ENCODE data around the gene KMT2C. TPM values are rescaled to one million over a fixed set of nuclear protein-coding genes. Genes with fewer than 3 reads are reported as not detected.

The KMT2C gene
- total and polyA plus RNA-seq, 7 experiments from 2014 or later: 17.0 to 152 (median 109) TPM

GRCh38 chr7:152335900-152336571 lies 99.8 kb downstream of the KMT2C start:
- POLR2A ChIA-PET: interaction anchor here (1.0 to 1.2 kb wide), 3 partner anchors 21 to 370 kb away, joined by 3 to 4 read pairs (median 3); no protein-coding TSS in a partner anchor
- H3K36me3 ChIP-seq (ENCODE audit: control insufficient read depth in 2 of 3, insufficient read depth in 3 of 3, low read length in 3 of 3): no peaks in the 10 kb centered on the region
- peak overlapping the region; percentile 55 for H3K27ac ChIP-seq (ENCODE audit: low read depth, low read length)
- peak overlapping the region; percentile 39 to 88 (median 81) for H3K27ac Mint-ChIP-seq
- ATAC-seq: peak; percentile 42
- H3K4me3 Mint-ChIP-seq: peak overlapping the region; percentile 3 to 88 (median 81)
- H3K36me3 Mint-ChIP-seq: peaks cover 0 to 5% (median 0%) of the 10 kb centered on the region in 5 donors
- peak in 4 of 9 donors; percentile 20 to 36 (median 24) for DNase-seq
- no peaks in the 10 kb centered on the region for H3K27me3 Mint-ChIP-seq
- peaks cover 38 to 81% (median 65%) of the 10 kb centered on the region in 7 donors for H3K4me1 Mint-ChIP-seq
- H3K27me3 ChIP-seq (ENCODE audit: control insufficient read depth in 2 of 2, insufficient read depth in 2 of 2, low read length in 2 of 2): no peaks in the 10 kb centered on the region
- H3K4me3 ChIP-seq (ENCODE audit: low read length): peak overlapping the region; percentile 27
- intact Hi-C loops (cut with micrococcal nuclease): loop anchor here (1.0 to 5.0 kb wide), 10 partner anchors 97 to 486 kb away; no protein-coding TSS in a partner anchor
- H3K9me3 ChIP-seq (ENCODE audit: control insufficient read depth in 2 of 3, low read length in 3 of 3): no peaks in the 10 kb centered on the region
- no peaks in the 10 kb centered on the region for H3K9me3 Mint-ChIP-seq
- peaks cover 15 to 19% of the 10 kb centered on the region in 2 donors for H3K4me1 ChIP-seq (ENCODE audit: control insufficient read depth in 2 of 2, insufficient read depth in 2 of 2, low read length in 2 of 2)
- CTCF ChIA-PET: interaction anchor here (0.8 to 3.9 kb wide), 4 partner anchors 175 to 375 kb away, joined by 3 to 17 read pairs (median 6); no protein-coding TSS in a partner anchor

DNA sequence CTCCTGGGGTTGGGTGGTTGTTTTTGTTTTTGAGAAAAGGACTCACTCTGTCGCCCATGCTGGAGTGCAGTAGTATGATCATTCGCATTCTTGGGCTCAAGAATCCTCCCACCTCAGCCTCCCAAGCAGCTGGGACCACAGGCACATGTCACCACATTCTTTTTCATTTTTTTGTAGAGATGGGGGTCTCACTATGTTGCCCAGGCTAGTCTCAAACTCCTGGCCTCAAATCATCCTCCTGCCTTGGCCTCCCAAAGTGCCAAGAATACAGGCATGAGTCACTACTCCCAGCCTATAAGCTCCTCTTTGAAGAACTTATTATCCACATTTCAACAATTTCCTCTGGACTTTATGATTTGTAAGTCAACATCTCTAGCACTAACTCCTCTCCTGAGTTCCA lies 102.7 kb downstream of the KMT2C start:
- H3K9me3 Mint-ChIP-seq: no peaks in the 10 kb centered on the region
- intact Hi-C loops (cut with micrococcal nuclease): no loop called here
- peaks cover 15 to 19% of the 10 kb centered on the region in 2 donors for H3K4me1 ChIP-seq (ENCODE audit: control insufficient read depth in 2 of 2, insufficient read depth in 2 of 2, low read length in 2 of 2)
- ChIA-PET POLR2A (no interaction called here), CTCF (no interaction called here)
- no peaks in the 10 kb centered on the region for H3K9me3 ChIP-seq (ENCODE audit: control insufficient read depth in 2 of 3, low read length in 3 of 3)
- no peak for ATAC-seq
- H3K36me3 Mint-ChIP-seq: peaks cover 11 to 20% (median 17%) of the 10 kb centered on the region in 5 donors
- DNase-seq: no peak
- peaks cover 0 to 20% (median 6%) of the 10 kb centered on the region in 3 experiments for H3K36me3 ChIP-seq (ENCODE audit: control insufficient read depth in 2 of 3, insufficient read depth in 3 of 3, low read length in 3 of 3)
- H3K27ac ChIP-seq (ENCODE audit: low read depth, low read length): no peak overlapping the region
- H3K27me3 ChIP-seq (ENCODE audit: control insufficient read depth in 2 of 2, insufficient read depth in 2 of 2, low read length in 2 of 2): no peaks in the 10 kb centered on the region
- no peak overlapping the region for H3K4me3 ChIP-seq (ENCODE audit: low read length)
- peak overlapping the region in 1 of 10 donors; percentile 4 for H3K4me3 Mint-ChIP-seq
- H3K27me3 Mint-ChIP-seq: no peaks in the 10 kb centered on the region
- peak overlapping the region in 4 of 9 donors; percentile 7 to 40 (median 20) for H3K27ac Mint-ChIP-seq
- peaks cover 36 to 79% (median 72%) of the 10 kb centered on the region in 7 donors for H3K4me1 Mint-ChIP-seq

DNA sequence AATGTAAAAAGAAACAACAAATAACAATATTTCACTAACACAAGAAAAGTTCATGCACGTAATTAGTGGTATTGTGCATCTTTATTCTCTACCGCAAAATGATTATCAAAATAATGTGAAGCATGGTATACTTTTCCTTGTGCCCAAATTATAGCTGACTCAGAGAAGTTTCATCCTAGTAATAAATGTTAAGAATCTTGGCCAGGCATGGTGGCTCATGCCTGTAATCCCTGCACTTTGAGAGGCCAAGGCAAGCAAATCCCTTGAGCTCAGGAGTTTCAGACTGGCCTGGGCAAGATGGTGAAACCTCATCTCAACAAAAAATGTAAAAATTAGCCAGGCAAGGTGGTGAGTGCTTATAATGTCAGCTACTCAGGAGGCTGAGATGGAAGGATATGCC lies 105.0 kb downstream of the KMT2C start:
- POLR2A ChIA-PET: no interaction called here
- peaks cover 17 to 58% (median 51%) of the 10 kb centered on the region in 7 donors for H3K4me1 Mint-ChIP-seq
- H3K36me3 Mint-ChIP-seq: peaks cover 12 to 23% (median 20%) of the 10 kb centered on the region in 5 donors
- no peaks in the 10 kb centered on the region for H3K9me3 Mint-ChIP-seq
- H3K4me3 ChIP-seq (ENCODE audit: low read length): no peak overlapping the region
- no peak for DNase-seq
- CTCF ChIA-PET: no interaction called here
- intact Hi-C loops (cut with micrococcal nuclease): no loop called here
- no peaks in the 10 kb centered on the region for H3K27me3 Mint-ChIP-seq
- no peaks in the 10 kb centered on the region for H3K9me3 ChIP-seq (ENCODE audit: control insufficient read depth in 2 of 3, low read length in 3 of 3)
- peaks cover 6 to 11% of the 10 kb centered on the region in 2 donors for H3K4me1 ChIP-seq (ENCODE audit: control insufficient read depth in 2 of 2, insufficient read depth in 2 of 2, low read length in 2 of 2)
- H3K27ac Mint-ChIP-seq: peak overlapping the region in 3 of 9 donors; percentile 7 to 67 (median 16)
- no peak for ATAC-seq
- H3K4me3 Mint-ChIP-seq: no peak overlapping the region
- H3K27me3 ChIP-seq (ENCODE audit: control insufficient read depth in 2 of 2, insufficient read depth in 2 of 2, low read length in 2 of 2): no peaks in the 10 kb centered on the region
- no peak overlapping the region for H3K27ac ChIP-seq (ENCODE audit: low read depth, low read length)
- peaks cover 5 to 22% (median 10%) of the 10 kb centered on the region in 3 experiments for H3K36me3 ChIP-seq (ENCODE audit: control insufficient read depth in 2 of 3, insufficient read depth in 3 of 3, low read length in 3 of 3)

- Mint-ChIP-seq H3K9me3 (no peaks in the 10 kb centered on the region), H3K4me1 (peaks cover 9 to 51% (median 40%) of the 10 kb centered on the region in 7 donors), H3K4me3 (no peak overlapping the region), H3K27me3 (no peaks in the 10 kb centered on the region), H3K27ac (peak overlapping the region in 1 of 9 donors; percentile 46), H3K36me3 (peaks cover 12 to 26% (median 22%) of the 10 kb centered on the region in 5 donors)
- H3K9me3 ChIP-seq (ENCODE audit: control insufficient read depth in 2 of 3, low read length in 3 of 3): no peaks in the 10 kb centered on the region
- no peak for ATAC-seq
- H3K4me1 ChIP-seq (ENCODE audit: control insufficient read depth in 2 of 2, insufficient read depth in 2 of 2, low read length in 2 of 2): peaks cover 0 to under 1% of the 10 kb centered on the region in 2 donors
- CTCF ChIA-PET: no interaction called here
- no peaks in the 10 kb centered on the region for H3K27me3 ChIP-seq (ENCODE audit: control insufficient read depth in 2 of 2, insufficient read depth in 2 of 2, low read length in 2 of 2)
- intact Hi-C loops (cut with micrococcal nuclease): no loop called here
- no peak for DNase-seq
- no peak overlapping the region for H3K4me3 ChIP-seq (ENCODE audit: low read length)
- no peak overlapping the region for H3K27ac ChIP-seq (ENCODE audit: low read depth, low read length)
- H3K36me3 ChIP-seq (ENCODE audit: control insufficient read depth in 2 of 3, insufficient read depth in 3 of 3, low read length in 3 of 3): peaks cover 5 to 22% (median 10%) of the 10 kb centered on the region in 3 experiments
- POLR2A ChIA-PET: no interaction called here
Measured at GRCh38 chr7:152329469-152329868, 106.3 kb downstream of the KMT2C start.

DNA sequence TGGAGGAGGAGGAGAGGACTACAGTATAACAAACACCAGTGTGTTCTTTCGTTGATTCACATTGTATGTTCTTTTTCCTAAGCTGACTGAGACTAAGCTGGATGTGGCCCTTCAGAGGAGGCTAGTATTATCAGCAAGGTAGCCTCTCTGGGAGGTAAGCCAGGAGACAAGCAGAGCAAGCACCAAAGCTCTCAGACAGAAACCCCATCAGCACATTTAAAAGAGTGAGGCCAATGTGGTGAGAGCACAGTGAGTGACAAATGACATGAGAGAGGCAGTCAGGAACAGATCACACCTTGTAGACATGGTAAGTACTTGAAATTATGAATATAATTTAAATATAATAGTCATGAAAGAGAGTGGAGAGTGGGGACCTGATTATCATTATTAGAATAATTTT lies 107.6 kb downstream of the KMT2C start:
- Mint-ChIP-seq H3K27me3 (no peaks in the 10 kb centered on the region), H3K4me3 (no peak overlapping the region), H3K27ac (no peak overlapping the region), H3K4me1 (peaks cover 2 to 44% (median 34%) of the 10 kb centered on the region in 7 donors), H3K9me3 (no peaks in the 10 kb centered on the region), H3K36me3 (peaks cover 15 to 33% (median 27%) of the 10 kb centered on the region in 5 donors)
- CTCF ChIA-PET: interaction anchor here (0.6 kb wide), 1 partner anchor 25 kb away, joined by 3 read pairs; no protein-coding TSS in a partner anchor
- ATAC-seq (no peak), DNase-seq (no peak)
- POLR2A ChIA-PET: no interaction called here
- Histone ChIP-seq H3K4me3 (ENCODE audit: low read length) (no peak overlapping the region), H3K4me1 (ENCODE audit: control insufficient read depth in 2 of 2, insufficient read depth in 2 of 2, low read length in 2 of 2) (no peaks in the 10 kb centered on the region), H3K36me3 (ENCODE audit: control insufficient read depth in 2 of 3, insufficient read depth in 3 of 3, low read length in 3 of 3) (peaks cover 5 to 22% (median 10%) of the 10 kb centered on the region in 3 experiments), H3K27me3 (ENCODE audit: control insufficient read depth in 2 of 2, insufficient read depth in 2 of 2, low read length in 2 of 2) (no peaks in the 10 kb centered on the region), H3K9me3 (ENCODE audit: control insufficient read depth in 2 of 3, low read length in 3 of 3) (no peaks in the 10 kb centered on the region), H3K27ac (ENCODE audit: low read depth, low read length) (no peak overlapping the region)
- intact Hi-C loops (cut with micrococcal nuclease): no loop called here

- H3K27me3 ChIP-seq (ENCODE audit: control insufficient read depth in 2 of 2, insufficient read depth in 2 of 2, low read length in 2 of 2): no peaks in the 10 kb centered on the region
- CTCF ChIA-PET: no interaction called here
- Mint-ChIP-seq H3K4me1 (peaks cover 11 to 64% (median 51%) of the 10 kb centered on the region in 7 donors), H3K4me3 (peak overlapping the region in 2 of 10 donors; percentile 8 to 24), H3K9me3 (no peaks in the 10 kb centered on the region), H3K36me3 (peaks cover 9 to 29% (median 20%) of the 10 kb centered on the region in 5 donors), H3K27ac (peak overlapping the region in 2 of 9 donors; percentile 35 to 48), H3K27me3 (no peaks in the 10 kb centered on the region)
- intact Hi-C loops (cut with micrococcal nuclease): no loop called here
- no peaks in the 10 kb centered on the region for H3K9me3 ChIP-seq (ENCODE audit: control insufficient read depth in 2 of 3, low read length in 3 of 3)
- no peak overlapping the region for H3K4me3 ChIP-seq (ENCODE audit: low read length)
- peaks cover 7 to 8% of the 10 kb centered on the region in 2 donors for H3K4me1 ChIP-seq (ENCODE audit: control insufficient read depth in 2 of 2, insufficient read depth in 2 of 2, low read length in 2 of 2)
- H3K36me3 ChIP-seq (ENCODE audit: control insufficient read depth in 2 of 3, insufficient read depth in 3 of 3, low read length in 3 of 3): peaks cover 0 to 5% (median 0%) of the 10 kb centered on the region in 3 experiments
- DNase-seq: no peak
- H3K27ac ChIP-seq (ENCODE audit: low read depth, low read length): no peak overlapping the region
- ATAC-seq: no peak
- POLR2A ChIA-PET: no interaction called here
Measured at GRCh38 chr7:152315845-152316244, 120.0 kb downstream of the KMT2C start.
